Activated CD8-positive, alpha-beta memory T cell treated with anti-CD3 and anti-CD28 coated beads, Interleukin-2, amount 50 U/mL, for 1 hour (primary cell): Measurements from ENCODE around the gene PRKACG.

ENCODE experiments used
- DNase-seq: peaks from one replicate; pipeline ENCODE4 v3.0.0-alpha.2; 2020; ENCODE audit errors: extremely low read depth

PRKACG gene

GRCh38 chr9:68983522-68984424 is 30.1 kb downstream of the PRKACG start:
- no peak for DNase-seq

DNA sequence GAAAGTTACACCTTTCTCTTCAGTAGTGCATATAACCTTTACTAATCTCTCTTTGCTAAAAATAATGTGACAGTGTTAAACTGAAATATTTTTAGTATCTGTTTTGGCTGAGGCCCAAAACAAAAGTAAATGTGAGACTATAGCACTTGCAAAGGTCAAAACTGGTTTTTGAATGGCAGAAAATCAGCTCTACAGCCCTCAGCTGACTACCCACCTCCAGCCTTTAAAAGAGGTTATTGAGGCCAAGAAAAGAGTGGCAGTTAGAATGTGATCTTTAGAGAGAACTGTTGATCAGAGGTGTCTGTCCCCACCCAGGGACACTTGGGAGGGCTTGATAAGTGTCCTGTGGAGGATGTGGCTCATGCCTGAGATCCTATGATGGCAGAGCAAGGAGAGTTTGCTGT is 30.9 kb downstream of the PRKACG start:
- DNase-seq = no peak

- no peak for DNase-seq
These were observed 32.1 kb downstream of the PRKACG start for GRCh38 chr9:68981789-68982188.

- no peak for DNase-seq
These were observed 33.5 kb downstream of the PRKACG start for GRCh38 chr9:68980341-68980914.

GRCh38 chr9:68979538-68980314 is 34.2 kb downstream of the PRKACG start:
- DNase-seq = no peak

GRCh38 chr9:68978501-68978900 is 35.4 kb downstream of the PRKACG start:
- DNase-seq = no peak

DNA sequence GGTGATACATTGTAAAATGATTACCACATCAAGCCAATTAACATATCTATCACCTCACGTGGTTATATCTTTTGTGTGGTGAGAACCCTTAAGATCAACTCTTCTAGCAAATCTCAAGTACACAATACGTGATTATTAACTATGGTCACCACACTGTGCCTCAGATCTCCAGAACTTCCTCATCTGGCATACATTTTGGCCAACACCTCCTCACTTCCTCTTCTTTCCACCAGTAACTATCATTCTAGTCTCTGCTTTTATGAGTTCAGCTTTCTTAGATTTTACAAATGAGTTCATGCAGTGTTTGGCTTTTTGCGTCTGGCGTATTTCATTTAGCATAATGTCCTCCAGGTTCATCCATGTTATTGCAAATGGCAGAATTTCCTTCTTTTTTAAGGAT is 35.8 kb downstream of the PRKACG start:
- no peak for DNase-seq

- DNase-seq = no peak
These were observed 38.4 kb downstream of the PRKACG start for GRCh38 chr9:68975365-68976043.

DNA sequence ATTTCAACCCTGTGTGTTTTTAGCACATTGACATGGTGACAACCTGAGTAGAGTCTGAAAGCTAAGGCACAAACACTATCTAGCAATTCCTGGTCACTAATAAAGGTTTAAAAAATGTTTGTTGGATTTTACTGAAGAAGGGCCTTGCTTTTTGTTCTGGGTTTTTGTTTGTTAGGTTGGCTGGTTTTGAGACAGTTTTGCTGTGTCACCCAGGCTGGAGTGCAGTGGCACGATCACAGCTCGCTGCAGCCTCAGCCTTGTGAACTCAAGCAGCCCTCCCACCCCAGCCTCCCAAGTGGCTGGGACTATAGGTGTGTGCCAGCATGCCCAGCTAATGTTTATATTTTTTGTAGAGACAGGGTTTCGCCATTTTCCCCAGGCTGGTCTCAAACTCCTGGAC is 39.0 kb downstream of the PRKACG start:
- no peak for DNase-seq

DNA sequence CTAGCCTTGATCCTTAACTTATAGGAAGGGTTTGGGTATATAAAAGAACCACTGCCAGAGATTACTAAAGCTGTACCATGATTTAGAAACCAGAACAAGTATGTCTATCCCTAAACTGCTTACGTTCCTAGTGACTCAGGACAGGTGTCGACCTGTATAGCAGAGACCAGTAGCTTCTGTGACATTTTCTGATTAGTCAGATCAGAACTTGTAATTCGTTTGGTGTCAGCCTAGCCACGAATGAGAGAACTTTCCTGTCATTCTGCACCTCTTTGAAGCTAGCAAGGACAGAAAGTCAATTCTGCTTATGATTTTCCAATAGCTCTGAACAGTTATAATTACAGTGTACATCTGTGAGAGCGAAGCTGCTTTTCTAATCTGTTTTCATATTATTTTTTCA is 39.5 kb downstream of the PRKACG start:
- DNase-seq = no peak

DNA sequence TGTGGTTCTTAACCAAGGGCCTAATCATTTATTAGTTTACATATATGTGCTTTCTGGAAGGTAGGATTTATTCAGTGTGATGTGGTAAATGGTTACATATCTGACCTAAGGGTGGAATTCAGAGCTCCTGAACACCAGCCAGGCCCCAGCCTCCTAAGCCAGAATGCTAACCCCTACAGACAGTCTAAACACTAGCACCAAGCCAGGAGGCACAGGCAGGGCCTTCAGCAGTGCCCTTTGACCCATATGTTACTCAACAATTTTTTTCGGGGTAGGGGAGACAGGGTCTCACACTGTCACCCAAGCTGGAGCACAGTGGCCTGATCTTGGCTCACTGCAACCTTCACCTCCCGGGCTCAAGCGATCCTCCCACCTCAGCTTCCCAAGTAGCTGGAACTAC is 40.3 kb downstream of the PRKACG start:
- no peak for DNase-seq

DNA sequence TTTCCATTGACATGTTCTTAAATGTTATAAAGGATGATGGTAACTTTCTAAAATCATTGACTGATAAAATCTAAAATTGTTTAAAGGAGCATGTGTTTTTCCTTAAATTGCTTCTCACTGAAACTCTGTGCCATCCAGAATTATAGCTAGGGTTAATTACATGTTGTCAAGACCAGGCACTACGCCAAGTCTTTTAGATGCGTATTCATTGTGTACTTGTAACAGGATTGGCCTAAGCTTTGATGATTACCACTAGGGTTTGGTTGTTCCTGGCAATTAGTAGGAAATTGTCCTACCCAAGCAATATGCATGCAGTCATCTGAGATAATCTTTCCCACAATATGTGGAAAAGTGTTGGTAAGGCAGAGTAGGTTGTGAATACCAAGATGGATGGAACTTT is 43.8 kb downstream of the PRKACG start:
- no peak for DNase-seq

DNA sequence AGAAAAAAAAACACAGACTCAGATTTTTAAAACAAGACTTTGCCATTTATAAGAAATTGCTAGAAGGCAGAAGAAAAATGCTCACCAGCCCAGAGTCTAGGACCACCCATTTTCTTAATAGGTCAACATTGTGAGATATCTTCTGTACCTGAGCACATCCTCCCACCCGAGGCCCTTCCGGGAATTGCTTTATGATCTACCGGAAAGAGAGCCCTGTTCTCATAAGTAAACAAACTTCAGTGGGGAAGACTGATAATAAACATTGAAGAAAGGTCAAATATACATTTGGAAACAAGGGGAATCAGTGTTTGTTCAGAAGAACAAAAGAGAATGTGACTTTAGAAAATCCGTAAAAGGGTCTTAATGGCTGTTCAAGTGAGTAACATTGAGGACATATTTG is 44.4 kb downstream of the PRKACG start:
- DNase-seq = no peak

- no peak for DNase-seq
These were observed 46.1 kb downstream of the PRKACG start for GRCh38 chr9:68967800-68968199.

DNA sequence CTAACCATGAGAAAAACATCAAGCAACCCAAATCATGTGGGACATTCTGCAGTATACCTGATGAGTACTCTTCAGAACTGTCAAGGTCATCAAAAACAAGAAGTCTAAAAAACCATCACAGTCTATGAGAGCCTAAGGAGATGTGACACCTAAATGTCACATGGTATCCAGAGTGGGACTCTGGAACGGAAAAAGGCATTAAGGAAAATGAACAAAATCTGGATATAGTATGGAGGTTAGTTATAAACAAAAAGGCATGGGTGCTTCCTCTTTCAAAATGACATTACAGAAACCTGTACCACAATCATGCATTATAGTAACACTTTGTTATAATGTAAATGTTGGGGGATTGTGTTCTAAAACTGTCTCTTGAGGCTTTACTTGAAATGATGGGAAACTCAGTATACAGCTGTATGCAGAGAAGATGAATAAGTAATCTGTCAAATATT is 47.4 kb downstream of the PRKACG start:
- no peak for DNase-seq

DNA sequence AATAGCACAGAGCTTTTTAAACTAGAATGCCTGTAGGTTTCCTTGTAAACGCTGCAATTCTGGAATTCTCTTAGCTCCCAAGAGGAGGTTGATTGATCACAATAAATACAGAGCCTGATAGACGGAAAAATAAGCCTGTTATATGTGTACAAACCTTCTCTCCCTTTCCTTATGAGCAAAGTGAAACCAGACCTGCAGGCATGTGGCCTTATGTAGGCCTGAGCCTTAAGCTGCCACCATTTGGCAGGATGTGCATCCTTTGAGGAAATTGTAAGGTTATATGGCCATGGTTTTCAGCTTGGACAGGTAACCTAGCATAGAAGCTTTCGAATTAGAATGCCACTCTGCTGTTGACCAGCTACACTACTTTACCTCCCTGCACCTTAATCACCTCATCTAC is 49.1 kb downstream of the PRKACG start:
- no peak for DNase-seq

DNA sequence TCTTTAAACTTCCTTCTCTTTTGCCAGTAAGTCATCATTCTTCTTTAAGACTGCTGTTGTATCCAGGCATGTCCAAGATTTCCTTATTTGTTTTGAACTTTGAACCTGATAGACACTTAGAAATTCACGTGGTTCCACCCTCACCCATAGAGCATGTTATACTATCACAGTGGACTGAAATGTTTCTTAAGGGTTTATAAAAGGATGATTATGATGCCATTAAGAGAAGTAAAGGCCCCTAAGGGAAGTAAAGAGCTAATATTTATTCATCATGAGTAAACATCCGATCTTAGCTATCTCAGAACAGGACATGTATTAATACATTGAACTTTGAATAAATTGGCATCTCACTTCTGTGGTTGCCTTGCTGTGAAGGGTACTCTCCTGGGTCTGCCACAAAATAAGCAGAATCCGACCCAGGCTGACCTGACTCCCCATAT is 49.8 kb downstream of the PRKACG start:
- DNase-seq = no peak

DNA sequence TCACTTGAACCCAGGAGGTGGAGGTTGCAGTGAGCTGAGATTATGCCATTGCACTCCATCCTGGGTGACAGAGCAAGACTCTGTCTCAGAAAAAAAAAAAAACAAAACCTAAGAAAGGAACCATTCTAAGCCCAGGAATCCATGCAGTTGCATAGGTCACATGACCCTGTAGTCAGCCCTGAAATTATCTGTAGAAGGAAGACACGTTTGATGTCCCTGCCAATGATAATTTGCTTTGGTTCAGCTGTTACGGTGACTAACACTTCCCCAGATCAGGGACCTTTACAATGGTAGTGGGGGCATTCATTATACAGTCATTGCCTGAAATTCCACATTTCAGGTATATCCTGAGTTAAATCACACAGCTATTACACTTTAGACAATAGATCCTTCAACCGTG is 50.5 kb downstream of the PRKACG start:
- DNase-seq = no peak
